GM18861 (cell line): ENCODE results near the gene ADD2.

Experiments
- ATAC-seq: cut with Tn5 transposase; IDR thresholded peaks from one replicate; pipeline ENCODE4 v1.9.1; 2021; ENCODE audit not compliant: unreplicated experiment

Gene ADD2

GRCh38 chr2:70789304-70790135 lies 21.5 kb upstream of the ADD2 start:
- ATAC-seq = no peak

DNA sequence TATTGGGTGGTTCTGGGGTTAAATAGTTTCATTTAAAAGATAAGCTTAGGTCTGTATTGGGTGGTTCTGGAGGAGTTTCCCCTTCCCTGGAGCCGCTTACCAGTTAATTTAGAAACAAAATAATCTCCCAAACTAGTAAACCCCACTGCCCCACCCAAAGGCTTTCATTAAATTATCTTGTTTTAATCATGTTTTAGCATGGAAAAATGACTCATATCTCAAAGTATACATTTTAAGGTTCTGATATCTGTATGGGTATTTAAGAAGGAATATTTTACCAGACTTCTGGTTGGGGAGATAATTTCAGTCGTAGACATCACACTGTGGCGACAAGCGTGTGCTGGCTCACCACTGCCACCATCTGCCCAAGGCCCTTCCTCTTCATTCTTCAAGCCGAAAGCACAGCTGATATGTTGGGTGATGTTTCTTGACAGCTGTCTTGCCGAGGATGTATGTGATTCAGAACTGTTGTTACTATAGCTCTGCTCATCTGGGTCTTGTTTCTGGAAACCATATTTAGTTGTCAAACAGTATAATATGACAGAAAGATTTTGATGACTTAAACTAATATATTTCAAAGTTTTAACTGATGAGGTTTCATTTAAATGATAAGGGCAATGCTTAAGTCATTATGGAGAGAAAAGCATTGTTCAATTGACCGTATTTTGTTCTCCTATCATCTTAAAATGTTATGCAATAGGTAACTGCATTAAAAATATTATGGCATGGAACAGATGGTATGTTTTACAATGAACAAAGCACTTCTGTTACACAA lies 17.3 kb upstream of the ADD2 start:
- no peak for ATAC-seq

GRCh38 chr2:70784320-70784719 lies 16.3 kb upstream of the ADD2 start:
- ATAC-seq = no peak

DNA sequence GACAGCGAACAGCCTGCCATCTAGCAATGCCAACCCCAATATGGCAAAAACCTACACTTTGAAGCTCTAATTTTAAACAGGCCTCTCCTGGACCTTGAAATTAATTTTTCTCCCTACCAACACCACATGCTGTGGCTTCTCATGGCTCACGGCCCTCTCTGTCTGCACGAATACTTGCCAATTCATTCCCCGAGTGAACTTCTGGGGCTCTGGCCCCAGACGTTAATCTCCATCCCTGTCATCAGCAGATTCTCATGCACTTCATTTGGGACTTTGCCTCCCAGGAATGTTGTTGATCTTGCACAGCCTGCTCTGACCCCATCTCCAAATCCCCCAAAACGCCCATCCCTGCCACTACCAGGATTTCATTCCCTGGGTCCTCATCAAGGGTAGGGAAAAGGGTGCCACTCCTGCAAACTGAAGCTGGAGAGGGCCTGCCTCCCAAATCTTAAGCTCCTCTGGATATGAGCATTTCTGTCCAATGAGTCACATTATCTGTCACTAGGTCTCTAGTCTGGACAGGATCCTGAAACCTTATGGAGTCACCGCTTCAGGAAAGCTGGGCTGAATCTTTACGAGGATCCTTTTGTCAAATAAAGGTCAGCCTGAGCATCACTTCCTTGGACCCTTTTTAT lies 12.0 kb upstream of the ADD2 start:
- ATAC-seq = no peak

- no peak for ATAC-seq
Measured at GRCh38 chr2:70779491-70779890, 11.5 kb upstream of the ADD2 start.

DNA sequence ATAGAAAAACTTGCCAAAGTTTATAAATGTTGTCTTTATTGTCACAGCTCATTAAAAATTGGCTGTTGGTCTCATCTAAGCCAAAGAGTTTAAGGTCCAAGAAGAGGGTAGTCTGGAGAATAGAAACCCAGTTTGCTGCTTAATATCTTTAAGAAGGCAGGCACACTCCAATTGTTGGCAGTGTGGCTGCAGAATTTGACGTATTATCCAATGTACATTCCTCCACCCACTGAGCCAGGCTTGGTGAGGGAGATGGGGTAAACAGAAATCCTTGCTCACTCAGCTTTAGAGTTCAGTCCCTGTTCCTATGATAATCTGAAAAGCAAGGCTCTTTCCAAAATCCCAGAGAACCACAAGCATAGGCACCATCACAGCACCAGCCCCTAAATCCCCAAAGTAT lies 10.7 kb upstream of the ADD2 start:
- no peak for ATAC-seq

GRCh38 chr2:70777450-70777849 lies 9.4 kb upstream of the ADD2 start:
- ATAC-seq = no peak

GRCh38 chr2:70776266-70776665 lies 8.3 kb upstream of the ADD2 start:
- no peak for ATAC-seq

DNA sequence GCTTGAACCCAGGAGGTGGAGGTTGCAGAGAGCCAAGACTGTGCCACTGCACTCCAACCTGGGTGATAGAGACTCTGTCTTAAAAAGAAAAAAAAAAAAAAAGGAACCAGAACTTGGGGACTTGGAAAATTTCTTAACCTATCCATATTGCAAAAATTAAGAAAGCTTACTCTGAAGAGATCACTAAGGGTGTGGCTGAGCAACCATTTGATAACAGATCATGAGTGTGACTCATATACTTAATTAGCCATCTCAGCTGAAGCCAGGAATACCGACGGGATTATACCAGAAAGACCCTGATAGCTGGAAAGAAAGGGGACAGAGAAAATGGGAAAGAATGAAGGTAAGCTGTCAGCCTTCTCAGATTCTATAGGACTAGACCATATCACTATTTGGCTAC lies 7.1 kb upstream of the ADD2 start:
- ATAC-seq = no peak

DNA sequence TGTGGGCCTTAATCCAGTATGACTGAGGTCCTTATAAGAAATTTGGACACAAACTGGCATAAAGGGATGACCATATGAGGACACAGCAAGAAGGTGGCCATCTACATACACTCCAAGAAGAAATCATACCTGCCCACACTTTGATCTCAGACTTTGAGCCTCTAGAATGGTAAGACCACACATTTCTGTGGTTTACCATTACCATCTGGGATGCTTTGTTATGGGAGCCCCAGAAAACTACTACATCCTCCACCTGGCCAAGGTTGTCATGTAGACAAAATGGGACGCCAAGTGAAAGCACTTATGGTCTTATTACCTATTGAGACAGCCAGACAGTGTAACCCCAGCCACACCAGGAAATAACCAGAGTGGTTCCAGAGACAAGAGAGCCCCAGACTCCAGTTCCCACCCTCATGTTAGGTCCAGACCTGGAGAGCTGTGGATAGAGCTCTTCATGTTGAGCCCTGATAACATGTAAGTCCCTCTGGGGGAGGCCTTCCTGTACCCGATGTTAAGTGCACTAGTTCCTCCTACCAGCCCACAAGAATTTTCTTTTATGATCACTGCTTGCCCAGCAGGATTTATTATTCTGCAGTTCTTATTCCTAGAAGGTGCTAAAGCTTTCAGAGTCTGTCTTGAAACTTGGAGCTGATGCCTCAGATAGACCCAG lies 4.6 kb upstream of the ADD2 start:
- ATAC-seq = no peak

GRCh38 chr2:70771446-70771845 lies 3.4 kb upstream of the ADD2 start:
- ATAC-seq = peak; percentile 89

- no peak for ATAC-seq
Measured at GRCh38 chr2:70769450-70769849, 1.4 kb upstream of the ADD2 start.

DNA sequence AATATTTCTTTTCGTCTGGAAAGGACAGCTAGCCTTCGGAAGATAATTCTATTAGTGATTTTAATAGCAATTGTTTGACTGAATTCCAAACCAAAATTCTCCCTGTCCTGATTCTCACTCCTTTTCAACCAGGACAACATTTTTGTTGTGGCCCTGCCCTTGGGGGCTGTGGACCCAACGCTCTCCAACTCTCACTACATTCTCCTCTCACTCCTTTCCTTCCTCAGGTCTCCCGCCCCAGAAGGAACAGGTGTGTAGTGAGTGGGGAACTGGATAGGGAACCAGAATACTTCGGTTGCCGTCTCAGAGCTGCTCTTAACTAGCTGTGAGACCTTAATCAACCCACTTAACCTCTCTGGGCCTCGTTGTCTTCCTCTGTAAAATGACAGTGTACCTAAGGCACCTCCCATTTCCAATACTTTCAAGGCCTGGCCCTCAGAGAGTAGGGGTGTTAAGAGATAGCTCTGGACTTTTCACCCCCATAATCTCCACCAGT lies 638 bp upstream of the ADD2 start:
- no peak for ATAC-seq

DNA sequence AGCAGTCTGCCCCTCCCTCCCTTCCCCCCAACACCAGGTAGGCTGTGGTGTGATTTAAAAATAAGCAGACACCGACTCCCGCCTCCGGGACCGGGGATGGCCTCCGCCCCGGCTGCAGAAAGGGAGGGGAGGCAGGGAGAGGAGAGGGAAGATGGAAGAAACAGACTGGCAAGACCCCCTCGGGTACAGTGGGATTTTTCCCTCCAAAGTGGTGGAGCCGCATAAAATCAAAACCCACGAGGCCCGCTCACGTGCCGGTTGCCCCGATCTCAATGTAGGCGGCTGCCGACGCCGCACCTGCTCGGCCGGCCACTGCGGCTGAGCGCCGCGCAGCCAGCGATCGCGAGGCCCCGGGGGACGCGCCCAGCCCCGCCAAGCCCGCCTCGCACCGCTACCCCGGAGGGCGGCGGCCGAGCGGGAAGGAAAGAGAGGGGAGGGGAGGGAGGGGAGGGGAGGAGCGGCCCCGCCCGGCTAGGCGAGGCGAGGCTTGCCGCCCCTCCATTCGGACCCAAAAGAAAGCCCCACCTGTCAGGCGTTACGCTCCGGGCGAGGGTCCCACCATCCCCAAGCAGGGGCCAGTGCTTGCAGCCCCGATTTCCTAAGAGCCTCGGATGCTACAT lies 811 bp downstream of the ADD2 start:
- ATAC-seq = no peak

DNA sequence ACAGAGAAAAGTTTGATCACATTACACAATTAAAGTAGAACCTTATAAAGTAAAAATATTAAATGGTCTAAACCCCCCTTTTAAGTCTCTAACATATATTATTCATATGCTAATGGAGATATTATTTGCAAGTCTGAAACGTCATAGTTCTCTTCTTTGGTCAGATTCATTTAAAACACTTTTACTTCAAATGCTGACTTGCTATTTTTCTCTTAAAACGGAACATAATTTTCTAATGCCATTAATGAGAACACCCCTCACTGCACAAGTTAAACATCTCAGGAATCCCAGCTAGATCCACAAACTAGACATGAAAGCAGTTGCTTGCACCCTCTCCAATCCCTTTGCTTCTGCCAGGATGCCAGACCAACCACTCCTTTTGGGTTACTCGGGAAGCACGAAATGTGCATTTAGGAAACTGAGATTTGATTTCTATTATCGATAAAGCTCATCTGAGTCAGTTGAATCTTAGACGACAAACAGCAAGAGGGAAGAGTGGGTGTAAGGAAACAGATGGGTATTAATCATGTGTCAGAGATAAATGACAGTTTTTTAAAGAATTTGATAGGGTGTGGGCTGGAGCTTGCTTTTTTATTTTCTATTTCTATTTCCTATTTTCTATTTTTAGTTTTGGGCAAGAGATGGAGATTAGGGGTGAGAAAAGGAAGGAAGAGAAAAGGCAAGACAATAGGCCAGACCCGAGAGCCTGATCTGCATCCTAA lies 1.5 kb downstream of the ADD2 start:
- ATAC-seq = no peak

GRCh38 chr2:70765507-70765906 lies 2.5 kb downstream of the ADD2 start:
- no peak for ATAC-seq

DNA sequence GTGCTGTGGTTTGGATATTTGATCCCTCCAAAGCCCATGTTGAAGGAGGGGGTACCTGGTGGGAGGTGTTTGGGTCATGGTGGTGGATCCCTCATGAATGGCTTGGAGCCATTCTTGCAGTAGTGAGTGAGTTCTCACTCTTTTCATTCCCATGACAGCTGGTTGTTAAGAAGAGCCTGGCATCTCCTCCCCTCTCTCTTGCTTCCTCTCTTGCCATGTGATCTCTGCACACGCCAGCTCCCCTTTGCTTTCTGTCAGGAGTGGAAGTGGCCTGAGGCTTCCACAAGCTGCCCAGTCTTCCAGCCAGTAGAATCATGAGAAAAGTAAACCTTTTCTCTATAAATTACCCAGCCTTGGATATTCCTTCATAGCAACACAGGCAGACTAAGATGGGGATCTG lies 8.6 kb downstream of the ADD2 start:
- no peak for ATAC-seq

GRCh38 chr2:70757966-70758365 lies 10.0 kb downstream of the ADD2 start:
- ATAC-seq = no peak

DNA sequence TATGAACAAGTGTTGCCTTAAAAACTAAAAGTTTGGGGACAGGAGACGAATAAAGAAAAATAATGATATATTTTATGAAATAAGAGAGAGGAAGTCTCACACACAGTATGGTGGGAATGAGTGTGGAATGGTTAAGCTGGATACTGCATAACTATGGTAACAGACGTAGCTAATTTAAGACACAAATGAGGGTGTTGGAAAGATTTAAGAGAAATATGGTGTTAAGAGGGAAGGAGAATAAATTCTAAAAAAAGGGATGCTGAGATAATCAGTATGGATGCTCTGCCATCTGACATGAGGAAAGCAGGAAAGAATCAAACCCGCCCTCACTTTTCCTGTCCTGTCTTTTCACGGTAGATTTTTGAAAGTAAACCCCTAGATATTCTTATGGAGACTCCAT lies 10.6 kb downstream of the ADD2 start:
- no peak for ATAC-seq

DNA sequence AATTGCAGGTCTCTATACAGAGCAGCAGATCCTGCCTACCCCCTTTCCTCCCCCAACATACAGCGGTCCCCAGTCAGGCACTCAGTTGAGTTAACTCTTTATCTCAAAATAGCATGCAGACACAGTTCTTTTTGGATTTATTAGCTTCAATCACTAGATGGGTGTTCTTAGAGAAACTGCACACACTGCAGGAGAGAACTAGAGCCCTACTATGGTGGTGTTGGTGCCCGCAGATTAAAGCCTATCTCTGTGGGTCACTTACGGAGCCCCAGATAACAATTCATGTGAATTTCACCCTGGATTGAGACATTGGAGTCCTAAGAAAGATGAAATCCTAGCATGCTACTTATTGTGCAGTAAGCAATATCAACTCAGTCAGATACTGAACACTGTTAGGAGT lies 11.9 kb downstream of the ADD2 start:
- no peak for ATAC-seq
